Measurements from ENCODE around the gene RASSF6.
"Not testable (repeated sequence)": the region's sequence is repeated elsewhere in the genome, so short reads cannot be mapped to it uniquely, and the experiment has no call there.

Gene RASSF6

GRCh38 chr4:73576381-73576780 lies 43.9 kb downstream of the RASSF6 start:
- DNase-seq (ENCODE audit: low spot score): no peak

DNA sequence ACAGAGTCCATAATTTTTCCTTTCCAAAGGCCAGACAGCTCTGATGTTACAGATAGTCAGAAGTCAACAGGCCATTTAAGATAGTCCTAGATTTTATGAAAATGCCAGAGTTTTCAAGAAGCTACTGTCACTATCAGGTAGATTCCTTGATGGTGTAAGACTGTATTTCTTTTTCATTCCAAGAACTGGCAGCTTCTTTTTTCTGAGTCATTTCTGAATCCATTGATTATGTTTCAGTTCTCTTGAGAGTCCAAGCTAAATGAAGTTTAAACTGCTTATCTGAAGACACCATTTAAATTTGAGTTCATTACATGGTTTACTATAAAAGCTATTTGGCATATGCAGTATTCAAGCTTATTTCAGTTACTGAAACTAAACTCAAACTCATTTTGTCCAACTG lies 44.6 kb downstream of the RASSF6 start:
- DNase-seq (ENCODE audit: low spot score): no peak

- DNase-seq (ENCODE audit: low spot score): peak; percentile 78
These were observed 46.3 kb downstream of the RASSF6 start for GRCh38 chr4:73573794-73574528.

GRCh38 chr4:73550865-73551264 lies 69.4 kb downstream of the RASSF6 start:
- DNase-seq (ENCODE audit: low spot score): not testable (repeated sequence)

- no peak for DNase-seq (ENCODE audit: low spot score)
These were observed 75.6 kb downstream of the RASSF6 start for GRCh38 chr4:73544620-73545019.

GRCh38 chr4:73541251-73541650 lies 79.0 kb downstream of the RASSF6 start:
- no peak for DNase-seq (ENCODE audit: low spot score)

DNA sequence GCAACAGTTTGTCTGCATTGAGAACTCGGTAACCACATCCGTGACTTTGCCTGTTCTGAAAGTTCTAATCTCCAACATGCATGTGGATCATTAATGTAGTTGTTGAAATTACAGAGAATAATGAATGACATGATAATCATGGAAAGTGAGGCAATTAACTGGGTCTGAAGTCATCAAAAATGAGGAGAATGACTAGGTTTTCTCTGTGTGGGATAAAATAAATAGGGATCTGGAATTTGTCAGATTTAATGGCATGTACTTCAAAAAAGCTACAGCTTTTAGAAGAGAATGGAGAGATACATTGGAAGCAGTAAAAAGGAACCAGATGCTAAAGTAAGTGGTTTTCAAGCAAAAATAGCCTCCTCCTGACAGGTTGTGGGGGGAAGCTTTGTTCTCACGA lies 79.4 kb downstream of the RASSF6 start:
- DNase-seq (ENCODE audit: low spot score): no peak

DNA sequence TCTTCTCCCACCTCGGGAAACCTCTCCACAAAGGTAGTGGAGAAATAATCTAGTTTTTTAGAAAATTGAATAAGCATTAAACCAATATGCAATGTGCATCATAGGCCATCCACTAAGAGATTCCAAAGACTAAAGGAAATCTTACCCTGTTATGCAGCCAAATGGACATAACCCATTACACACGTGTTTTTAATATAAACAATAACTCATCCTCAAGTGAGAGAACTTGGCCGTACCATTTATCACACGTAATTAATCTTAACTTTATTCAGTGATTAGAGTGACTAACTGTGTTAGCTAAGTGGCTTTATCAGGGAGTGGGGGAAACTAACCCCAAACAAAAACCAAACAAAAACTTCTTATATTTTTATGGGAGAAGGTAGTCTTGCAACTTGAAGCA lies 80.8 kb downstream of the RASSF6 start:
- DNase-seq (ENCODE audit: low spot score): no peak

DNA sequence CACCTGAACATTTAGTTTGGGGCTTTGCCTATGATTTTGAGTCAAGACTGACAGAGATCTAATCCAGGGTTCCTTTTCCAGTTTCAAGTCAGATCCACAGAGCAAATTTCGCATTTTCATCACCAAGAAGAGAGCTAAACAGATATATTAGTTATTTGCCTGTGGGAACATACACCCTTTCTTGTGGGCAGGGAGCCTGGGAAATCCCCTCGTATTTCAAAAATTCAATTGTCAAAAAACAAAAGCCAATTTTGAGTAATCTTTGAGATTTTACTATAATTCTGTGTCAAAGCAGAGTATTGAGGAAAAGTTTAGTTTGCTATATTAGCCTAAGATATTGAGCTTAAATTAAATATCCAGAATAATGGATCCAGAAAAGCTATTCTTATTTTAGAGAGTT lies 82.1 kb downstream of the RASSF6 start:
- no peak for DNase-seq (ENCODE audit: low spot score)

- DNase-seq (ENCODE audit: low spot score): no peak
These were observed 86.5 kb downstream of the RASSF6 start for GRCh38 chr4:73533515-73534422.

GRCh38 chr4:73528171-73528570 lies 92.1 kb downstream of the RASSF6 start:
- DNase-seq (ENCODE audit: low spot score): no peak

GRCh38 chr4:73527196-73527595 lies 93.0 kb downstream of the RASSF6 start:
- DNase-seq (ENCODE audit: low spot score): no peak

GRCh38 chr4:73525611-73526010 lies 94.6 kb downstream of the RASSF6 start:
- DNase-seq (ENCODE audit: low spot score): no peak

- DNase-seq (ENCODE audit: low spot score): no peak
These were observed 97.1 kb downstream of the RASSF6 start for GRCh38 chr4:73523126-73523525.

Measured in Ammon's horn (tissue), 1 donor.